ENCODE results near the gene MRPL46. TPM values are rescaled to one million over a fixed set of nuclear protein-coding genes. Genes with fewer than 3 reads are reported as not detected.
"Not testable (repeated sequence)": the region's sequence is repeated elsewhere in the genome, so short reads cannot be mapped to it uniquely, and the experiment has no call there.

MRPL46 gene
- total RNA-seq, 1 donor from 2014 or later: 12.0 TPM

GRCh38 chr15:88482263-88482662 is 15.1 kb upstream of the MRPL46 start:
- Histone ChIP-seq H3K27ac (ENCODE audit: low read depth, low read length) (no peak overlapping the region), H3K9me3 (ENCODE audit: control insufficient read depth in 3 of 3, low read length in 3 of 3) (no peaks in the 10 kb centered on the region), H3K36me3 (ENCODE audit: control insufficient read depth in 3 of 3, insufficient read depth in 3 of 3, low read length in 3 of 3) (peaks cover 15 to 23% (median 16%) of the 10 kb centered on the region in 3 donors), H3K27me3 (ENCODE audit: control insufficient read depth in 3 of 3, insufficient read depth in 3 of 3, low read length in 3 of 3) (no peaks in the 10 kb centered on the region), H3K9ac (ENCODE audit: low read depth in 1 of 3, low read length in 3 of 3) (no peak overlapping the region), H3K4me1 (ENCODE audit: control insufficient read depth in 3 of 3, insufficient read depth in 3 of 3, low read length in 3 of 3) (peaks cover 0 to 13% (median 7%) of the 10 kb centered on the region in 3 donors), H3K4me3 (ENCODE audit: low read length in 3 of 3) (no peak overlapping the region)

- peaks cover 19 to 28% (median 26%) of the 10 kb centered on the region in 3 donors for H3K36me3 ChIP-seq (ENCODE audit: control insufficient read depth in 3 of 3, insufficient read depth in 3 of 3, low read length in 3 of 3)
- no peaks in the 10 kb centered on the region for H3K27me3 ChIP-seq (ENCODE audit: control insufficient read depth in 3 of 3, insufficient read depth in 3 of 3, low read length in 3 of 3)
- H3K4me1 ChIP-seq (ENCODE audit: control insufficient read depth in 3 of 3, insufficient read depth in 3 of 3, low read length in 3 of 3): peaks cover 0 to 18% (median 12%) of the 10 kb centered on the region in 3 donors
- H3K9me3 ChIP-seq (ENCODE audit: control insufficient read depth in 3 of 3, low read length in 3 of 3): no peaks in the 10 kb centered on the region
- H3K9ac ChIP-seq (ENCODE audit: low read depth in 1 of 3, low read length in 3 of 3): no peak overlapping the region
- no peak overlapping the region for H3K27ac ChIP-seq (ENCODE audit: low read depth, low read length)
- H3K4me3 ChIP-seq (ENCODE audit: low read length in 3 of 3): no peak overlapping the region
Observed at GRCh38 chr15:88480981-88481380, 13.8 kb upstream of the MRPL46 start.

- Histone ChIP-seq H3K4me3 (ENCODE audit: low read length in 3 of 3) (no peak overlapping the region), H3K4me1 (ENCODE audit: control insufficient read depth in 3 of 3, insufficient read depth in 3 of 3, low read length in 3 of 3) (peaks cover 0 to 10% (median 7%) of the 10 kb centered on the region in 3 donors), H3K27me3 (ENCODE audit: control insufficient read depth in 3 of 3, insufficient read depth in 3 of 3, low read length in 3 of 3) (no peaks in the 10 kb centered on the region), H3K36me3 (ENCODE audit: control insufficient read depth in 3 of 3, insufficient read depth in 3 of 3, low read length in 3 of 3) (peaks cover 24 to 41% (median 39%) of the 10 kb centered on the region in 3 donors), H3K9me3 (ENCODE audit: control insufficient read depth in 3 of 3, low read length in 3 of 3) (no peaks in the 10 kb centered on the region), H3K27ac (ENCODE audit: low read depth, low read length) (no peak overlapping the region), H3K9ac (ENCODE audit: low read depth in 1 of 3, low read length in 3 of 3) (no peak overlapping the region)
Observed at GRCh38 chr15:88479169-88479568, 12.0 kb upstream of the MRPL46 start.

GRCh38 chr15:88477904-88478303 is 10.7 kb upstream of the MRPL46 start:
- H3K9ac ChIP-seq (ENCODE audit: low read depth in 1 of 3, low read length in 3 of 3): no peak overlapping the region
- H3K36me3 ChIP-seq (ENCODE audit: control insufficient read depth in 3 of 3, insufficient read depth in 3 of 3, low read length in 3 of 3): peaks cover 32 to 49% (median 48%) of the 10 kb centered on the region in 3 donors
- H3K27me3 ChIP-seq (ENCODE audit: control insufficient read depth in 3 of 3, insufficient read depth in 3 of 3, low read length in 3 of 3): no peaks in the 10 kb centered on the region

GRCh38 chr15:88477126-88477525 is 9.9 kb upstream of the MRPL46 start:
- Histone ChIP-seq H3K9me3 (ENCODE audit: control insufficient read depth in 3 of 3, low read length in 3 of 3) (no peaks in the 10 kb centered on the region), H3K27ac (ENCODE audit: low read depth, low read length) (no peak overlapping the region), H3K27me3 (ENCODE audit: control insufficient read depth in 3 of 3, insufficient read depth in 3 of 3, low read length in 3 of 3) (no peaks in the 10 kb centered on the region), H3K4me1 (ENCODE audit: control insufficient read depth in 3 of 3, insufficient read depth in 3 of 3, low read length in 3 of 3) (peaks cover 0 to 7% (median 7%) of the 10 kb centered on the region in 3 donors), H3K36me3 (ENCODE audit: control insufficient read depth in 3 of 3, insufficient read depth in 3 of 3, low read length in 3 of 3) (peaks cover 38 to 55% (median 53%) of the 10 kb centered on the region in 3 donors), H3K9ac (ENCODE audit: low read depth in 1 of 3, low read length in 3 of 3) (no peak overlapping the region), H3K4me3 (ENCODE audit: low read length in 3 of 3) (no peak overlapping the region)

More at GRCh38 chr15:88477904-88478303, 10.7 kb upstream of the MRPL46 start:
- Histone ChIP-seq H3K4me1 (ENCODE audit: control insufficient read depth in 3 of 3, insufficient read depth in 3 of 3, low read length in 3 of 3) (peaks cover 0 to 7% (median 7%) of the 10 kb centered on the region in 3 donors), H3K27ac (ENCODE audit: low read depth, low read length) (no peak overlapping the region), H3K4me3 (ENCODE audit: low read length in 3 of 3) (no peak overlapping the region), H3K9me3 (ENCODE audit: control insufficient read depth in 3 of 3, low read length in 3 of 3) (no peaks in the 10 kb centered on the region)

GRCh38 chr15:88476635-88477060 is 9.5 kb upstream of the MRPL46 start:
- H3K4me1 ChIP-seq (ENCODE audit: control insufficient read depth in 3 of 3, insufficient read depth in 3 of 3, low read length in 3 of 3): peaks cover 0 to 7% (median 7%) of the 10 kb centered on the region in 3 donors
- H3K9ac ChIP-seq (ENCODE audit: low read depth in 1 of 3, low read length in 3 of 3): no peak overlapping the region
- no peaks in the 10 kb centered on the region for H3K9me3 ChIP-seq (ENCODE audit: control insufficient read depth in 3 of 3, low read length in 3 of 3)
- peaks cover 40 to 55% (median 53%) of the 10 kb centered on the region in 3 donors for H3K36me3 ChIP-seq (ENCODE audit: control insufficient read depth in 3 of 3, insufficient read depth in 3 of 3, low read length in 3 of 3)
- no peaks in the 10 kb centered on the region for H3K27me3 ChIP-seq (ENCODE audit: control insufficient read depth in 3 of 3, insufficient read depth in 3 of 3, low read length in 3 of 3)
- no peak overlapping the region for H3K4me3 ChIP-seq (ENCODE audit: low read length in 3 of 3)
- H3K27ac ChIP-seq (ENCODE audit: low read depth, low read length): no peak overlapping the region

- H3K9ac ChIP-seq (ENCODE audit: low read depth in 1 of 3, low read length in 3 of 3); H3K27ac ChIP-seq (ENCODE audit: low read depth, low read length); H3K9me3 ChIP-seq (ENCODE audit: control insufficient read depth in 3 of 3, low read length in 3 of 3); H3K27me3 ChIP-seq (ENCODE audit: control insufficient read depth in 3 of 3, insufficient read depth in 3 of 3, low read length in 3 of 3); H3K4me3 ChIP-seq (ENCODE audit: low read length in 3 of 3): not testable (repeated sequence)
- Histone ChIP-seq H3K36me3 (ENCODE audit: control insufficient read depth in 3 of 3, insufficient read depth in 3 of 3, low read length in 3 of 3) (peaks cover 40 to 58% (median 53%) of the 10 kb centered on the region in 3 donors), H3K4me1 (ENCODE audit: control insufficient read depth in 3 of 3, insufficient read depth in 3 of 3, low read length in 3 of 3) (peaks cover 5 to 12% (median 9%) of the 10 kb centered on the region in 3 donors)
Observed at GRCh38 chr15:88473661-88474293, 6.6 kb upstream of the MRPL46 start.

GRCh38 chr15:88472225-88472624 is 5.0 kb upstream of the MRPL46 start:
- Histone ChIP-seq H3K27me3 (ENCODE audit: control insufficient read depth in 3 of 3, insufficient read depth in 3 of 3, low read length in 3 of 3) (no peaks in the 10 kb centered on the region), H3K36me3 (ENCODE audit: control insufficient read depth in 3 of 3, insufficient read depth in 3 of 3, low read length in 3 of 3) (peaks cover 32 to 49% (median 40%) of the 10 kb centered on the region in 3 donors), H3K9ac (ENCODE audit: low read depth in 1 of 3, low read length in 3 of 3) (no peak overlapping the region), H3K4me1 (ENCODE audit: control insufficient read depth in 3 of 3, insufficient read depth in 3 of 3, low read length in 3 of 3) (peaks cover 14 to 19% (median 16%) of the 10 kb centered on the region in 3 donors), H3K9me3 (ENCODE audit: control insufficient read depth in 3 of 3, low read length in 3 of 3) (no peaks in the 10 kb centered on the region), H3K4me3 (ENCODE audit: low read length in 3 of 3) (no peak overlapping the region), H3K27ac (ENCODE audit: low read depth, low read length) (no peak overlapping the region)

GRCh38 chr15:88470625-88471372 is 3.6 kb upstream of the MRPL46 start:
- Histone ChIP-seq H3K9ac (ENCODE audit: low read depth in 1 of 3, low read length in 3 of 3) (no peak overlapping the region), H3K36me3 (ENCODE audit: control insufficient read depth in 3 of 3, insufficient read depth in 3 of 3, low read length in 3 of 3) (peaks cover 26 to 37% (median 34%) of the 10 kb centered on the region in 3 donors), H3K27ac (ENCODE audit: low read depth, low read length) (no peak overlapping the region), H3K4me1 (ENCODE audit: control insufficient read depth in 3 of 3, insufficient read depth in 3 of 3, low read length in 3 of 3) (peaks cover 20 to 28% (median 23%) of the 10 kb centered on the region in 3 donors), H3K4me3 (ENCODE audit: low read length in 3 of 3) (no peak overlapping the region), H3K9me3 (ENCODE audit: control insufficient read depth in 3 of 3, low read length in 3 of 3) (no peaks in the 10 kb centered on the region), H3K27me3 (ENCODE audit: control insufficient read depth in 3 of 3, insufficient read depth in 3 of 3, low read length in 3 of 3) (no peaks in the 10 kb centered on the region)

GRCh38 chr15:88469321-88469720 is 2.1 kb upstream of the MRPL46 start:
- no peak overlapping the region for H3K4me3 ChIP-seq (ENCODE audit: low read length in 3 of 3)
- H3K9me3 ChIP-seq (ENCODE audit: control insufficient read depth in 3 of 3, low read length in 3 of 3): no peaks in the 10 kb centered on the region
- no peak overlapping the region for H3K27ac ChIP-seq (ENCODE audit: low read depth, low read length)
- peaks cover 20 to 34% (median 32%) of the 10 kb centered on the region in 3 donors for H3K36me3 ChIP-seq (ENCODE audit: control insufficient read depth in 3 of 3, insufficient read depth in 3 of 3, low read length in 3 of 3)
- no peak overlapping the region for H3K9ac ChIP-seq (ENCODE audit: low read depth in 1 of 3, low read length in 3 of 3)
- peaks cover 21 to 34% (median 24%) of the 10 kb centered on the region in 3 donors for H3K4me1 ChIP-seq (ENCODE audit: control insufficient read depth in 3 of 3, insufficient read depth in 3 of 3, low read length in 3 of 3)
- no peaks in the 10 kb centered on the region for H3K27me3 ChIP-seq (ENCODE audit: control insufficient read depth in 3 of 3, insufficient read depth in 3 of 3, low read length in 3 of 3)

Measured in skeletal muscle tissue (tissue), 4 donors.